Measurements from ENCODE around the gene SAA2. TPM values are rescaled to one million over a fixed set of nuclear protein-coding genes. Genes with fewer than 3 reads are reported as not detected.

SAA2 gene
- total and polyA plus RNA-seq, 2 of the 4 experiments (the other 2 are of a cell fraction) = not detected

DNA sequence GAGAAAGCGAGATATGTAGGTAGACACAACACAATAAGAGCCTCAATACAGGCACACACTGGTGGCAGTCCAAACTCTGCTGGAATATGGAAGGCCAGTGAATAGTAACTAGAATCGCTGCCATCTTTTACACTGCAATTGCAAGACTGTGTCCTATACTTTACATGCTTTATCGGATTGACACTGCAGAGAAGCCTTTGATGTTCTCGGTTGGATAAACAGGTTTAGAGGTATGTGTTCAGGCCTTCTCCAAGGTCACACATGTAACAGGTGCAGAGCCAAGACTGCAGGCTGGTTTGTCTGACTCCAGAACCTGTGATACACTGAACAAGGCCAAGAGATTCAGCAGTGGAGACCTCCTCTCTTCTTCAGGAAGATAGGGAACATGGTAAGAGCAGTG is 22.7 kb upstream of the SAA2 start:
- Histone ChIP-seq H3K4me2 (ENCODE audit: low read depth, low read length) (no peak overlapping the region), H4K91ac (ENCODE audit: insufficient read depth, low read depth, low read length) (no peak overlapping the region), H2AK5ac (ENCODE audit: low read depth, low read length) (no peak overlapping the region), H2BK15ac (ENCODE audit: low read depth, low read length) (no peak overlapping the region), H3K27me3 (ENCODE audit: control insufficient read depth, insufficient read depth, low read length) (no peaks in the 10 kb centered on the region), H3K9me3 (ENCODE audit: control insufficient read depth, insufficient read depth, low read length) (no peaks in the 10 kb centered on the region), H2BK120ac (ENCODE audit: low read depth, low read length) (no peak overlapping the region), H3K79me1 (ENCODE audit: low read depth in 1 of 2, low read length in 2 of 2) (no peaks in the 10 kb centered on the region), H3K56ac (ENCODE audit: extremely low read depth, insufficient read depth, low read length) (no peak overlapping the region), H4K5ac (ENCODE audit: low read depth, low read length) (no peak overlapping the region), H3K4me3 (ENCODE audit: insufficient read depth, low read depth, low read length) (no peak overlapping the region), H3K14ac (replicated peaks; ENCODE audit: low read depth, low read length) (no peak overlapping the region), H3K9ac (ENCODE audit: low read depth, low read length) (no peak overlapping the region), H2BK5ac (ENCODE audit: low read depth, low read length, poor library complexity, severe bottlenecking) (no peak overlapping the region), H3K4me1 (ENCODE audit: control insufficient read depth, insufficient read depth, low read length) (no peaks in the 10 kb centered on the region), H4K8ac (ENCODE audit: low read depth in 2 of 2, low read length in 2 of 2) (no peak overlapping the region), H2AFZ (replicated peaks; ENCODE audit: low read length, poor library complexity) (no peak overlapping the region), H3K18ac (ENCODE audit: low read depth, low read length) (no peak overlapping the region), H3K9me1 (ENCODE audit: insufficient read depth, low read length) (no peaks in the 10 kb centered on the region), H3K4ac (ENCODE audit: low read depth, low read length) (no peak overlapping the region), H4K20me1 (ENCODE audit: insufficient read depth, low read length) (no peaks in the 10 kb centered on the region), H3K23ac (ENCODE audit: low read depth, low read length) (no peak overlapping the region), H3K36me3 (ENCODE audit: control insufficient read depth, insufficient read depth, low read length) (no peaks in the 10 kb centered on the region), H3K27ac (ENCODE audit: insufficient read depth, low read length) (no peak overlapping the region), H2BK20ac (ENCODE audit: low read depth, low read length) (no peak overlapping the region), H2AK9ac (replicated peaks; ENCODE audit: low read depth, low read length, poor library complexity) (no peak overlapping the region)
- ATAC-seq (ENCODE audit: low read depth) (no peak), DNase-seq (no peak)
- ChIA-PET POLR2A (ENCODE audit: unreplicated experiment) (no interaction called here), CTCF (no interaction called here)
- dilution Hi-C loops (cut with HindIII; ENCODE audit: low sequenced_read_pairs, unreplicated experiment) = no loop called here
- WGBS, 2 experiments (ENCODE audit: extremely low coverage in 2 of 2, insufficient read length in 1 of 2) = no CpG with 5 or more reads among the region's 4 CpGs
- TF ChIP-seq CHD1 (IDR thresholded peaks at IDR 0.05; ENCODE audit: low read depth, low read length) = no peak
- no peak for TF ChIP-seq POLR2A (IDR thresholded peaks at IDR 0.05; ENCODE audit: low read depth, low read length)
- no peak for TF ChIP-seq RFX5 (IDR thresholded peaks at IDR 0.05; ENCODE audit: low read depth, low read length)
- no peak for TF ChIP-seq USF2 (IDR thresholded peaks at IDR 0.05; ENCODE audit: low read depth, low read length)
- no peak for TF ChIP-seq BHLHE40 (IDR thresholded peaks at IDR 0.05; ENCODE audit: low read depth, low read length)
- no peak for TF ChIP-seq SMC3 (IDR thresholded peaks at IDR 0.05; ENCODE audit: low read depth, low read length)
- TF ChIP-seq MXI1 (IDR thresholded peaks at IDR 0.05; ENCODE audit: borderline replicate concordance, low read depth, low read length) = no peak
- no peak for TF ChIP-seq NFE2L2 (IDR thresholded peaks at IDR 0.05; ENCODE audit: low read depth, low read length)
- TF ChIP-seq CEBPB (IDR thresholded peaks at IDR 0.05; ENCODE audit: low read depth, low read length) = no peak
- no peak for TF ChIP-seq RCOR1 (IDR thresholded peaks at IDR 0.05; ENCODE audit: insufficient replicate concordance, low read length)
- TF ChIP-seq FOS (IDR thresholded peaks at IDR 0.05; ENCODE audit: low read depth, low read length) = no peak
- TF ChIP-seq MAZ (IDR thresholded peaks at IDR 0.05; ENCODE audit: borderline replicate concordance, low read depth, low read length) = no peak
- no peak for TF ChIP-seq CTCF (conservative IDR thresholded peaks at IDR 0.05; ENCODE audit: low read depth, low read length)
- no peak for TF ChIP-seq ELK1 (IDR thresholded peaks at IDR 0.05; ENCODE audit: borderline replicate concordance, low read depth, low read length)
- TF ChIP-seq MAFK (IDR thresholded peaks at IDR 0.05; ENCODE audit: low read depth, low read length) = no peak
- no peak for TF ChIP-seq RAD21 (IDR thresholded peaks at IDR 0.05; ENCODE audit: low read length)
- in situ Hi-C loops (cut with MboI; ENCODE audit: low sequenced_read_pairs) = no loop called here
- intact Hi-C loops (cut with micrococcal nuclease) = no loop called here
- BruUV-seq (replicated peaks) = no TSS peak

All from IMR-90 (cell line).